ENCODE data around the gene ERBB3. TPM values are rescaled to one million over a fixed set of nuclear protein-coding genes. Genes with fewer than 3 reads are reported as not detected.

Gene ERBB3
- total RNA-seq, 1 donor from 2014 or later, result 221 TPM

DNA sequence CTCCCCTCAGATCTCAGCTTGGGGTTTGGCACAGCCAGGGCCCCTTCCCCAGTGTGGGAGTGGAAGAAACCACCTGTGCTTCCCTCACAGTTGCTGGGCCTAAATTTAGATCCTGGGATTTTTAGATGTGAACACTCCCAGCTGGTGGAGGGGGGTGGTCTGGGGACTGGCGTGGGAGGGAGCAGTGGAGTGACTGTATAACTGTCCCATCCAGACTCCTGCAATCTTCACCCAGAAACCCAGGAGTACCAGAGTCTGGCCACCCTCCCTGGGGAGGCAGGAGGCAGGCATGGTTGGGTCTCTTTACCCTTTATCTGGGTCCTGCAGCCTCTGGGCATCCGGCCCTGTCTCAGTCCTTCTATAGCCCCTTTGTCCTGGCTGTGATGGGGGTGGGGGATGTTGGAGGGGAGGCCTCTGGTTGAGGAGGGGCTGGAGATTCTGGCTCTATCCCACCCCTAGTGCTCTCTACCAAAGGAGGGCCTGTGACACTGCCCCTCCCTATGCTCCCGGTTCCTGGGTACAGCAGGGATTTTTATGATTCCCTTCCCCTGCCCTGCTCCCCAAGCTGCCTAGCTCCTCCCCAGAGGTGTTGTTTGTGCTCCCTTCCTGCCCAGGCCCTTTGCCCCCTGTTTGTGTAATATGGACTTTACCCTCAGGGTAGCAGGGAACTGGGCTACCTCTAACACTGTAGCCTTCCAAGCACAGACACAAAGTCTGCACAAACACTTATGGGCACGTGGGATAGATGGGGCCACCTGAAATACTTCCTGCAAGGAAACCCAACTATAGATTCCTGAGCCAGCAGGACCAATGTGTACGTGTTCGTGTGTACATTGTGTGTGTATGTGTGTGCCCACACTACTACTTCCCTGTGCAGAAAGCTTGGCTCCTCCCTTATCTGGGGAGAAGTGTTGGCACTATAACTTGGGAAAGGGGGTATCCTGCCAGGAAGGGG lies 1.7 kb downstream of the ERBB3 start:
- H3K4me1 Mint-ChIP-seq (ENCODE audit: low read depth), result peaks cover 27% of the 10 kb centered on the region
- DNase-seq (ENCODE audit: low spot score, unreplicated experiment), result no peak
- no peaks in the 10 kb centered on the region for H3K27me3 Mint-ChIP-seq
- TF ChIP-seq, protein P1, sequence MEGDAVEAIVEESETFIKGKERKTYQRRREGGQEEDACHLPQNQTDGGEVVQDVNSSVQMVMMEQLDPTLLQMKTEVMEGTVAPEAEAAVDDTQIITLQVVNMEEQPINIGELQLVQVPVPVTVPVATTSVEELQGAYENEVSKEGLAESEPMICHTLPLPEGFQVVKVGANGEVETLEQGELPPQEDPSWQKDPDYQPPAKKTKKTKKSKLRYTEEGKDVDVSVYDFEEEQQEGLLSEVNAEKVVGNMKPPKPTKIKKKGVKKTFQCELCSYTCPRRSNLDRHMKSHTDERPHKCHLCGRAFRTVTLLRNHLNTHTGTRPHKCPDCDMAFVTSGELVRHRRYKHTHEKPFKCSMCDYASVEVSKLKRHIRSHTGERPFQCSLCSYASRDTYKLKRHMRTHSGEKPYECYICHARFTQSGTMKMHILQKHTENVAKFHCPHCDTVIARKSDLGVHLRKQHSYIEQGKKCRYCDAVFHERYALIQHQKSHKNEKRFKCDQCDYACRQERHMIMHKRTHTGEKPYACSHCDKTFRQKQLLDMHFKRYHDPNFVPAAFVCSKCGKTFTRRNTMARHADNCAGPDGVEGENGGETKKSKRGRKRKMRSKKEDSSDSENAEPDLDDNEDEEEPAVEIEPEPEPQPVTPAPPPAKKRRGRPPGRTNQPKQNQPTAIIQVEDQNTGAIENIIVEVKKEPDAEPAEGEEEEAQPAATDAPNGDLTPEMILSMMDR (IDR thresholded peaks at IDR 0.05; ENCODE audit: unreplicated experiment), result no peak
- peak overlapping the region; percentile 99 for H3K27ac Mint-ChIP-seq
- H3K9me3 Mint-ChIP-seq (ENCODE audit: low read depth), result no peaks in the 10 kb centered on the region
- peak overlapping the region; percentile 93 for H3K4me3 Mint-ChIP-seq (ENCODE audit: low read depth)
- peaks cover 21% of the 10 kb centered on the region for H3K36me3 Mint-ChIP-seq (ENCODE audit: insufficient read depth)

DNA sequence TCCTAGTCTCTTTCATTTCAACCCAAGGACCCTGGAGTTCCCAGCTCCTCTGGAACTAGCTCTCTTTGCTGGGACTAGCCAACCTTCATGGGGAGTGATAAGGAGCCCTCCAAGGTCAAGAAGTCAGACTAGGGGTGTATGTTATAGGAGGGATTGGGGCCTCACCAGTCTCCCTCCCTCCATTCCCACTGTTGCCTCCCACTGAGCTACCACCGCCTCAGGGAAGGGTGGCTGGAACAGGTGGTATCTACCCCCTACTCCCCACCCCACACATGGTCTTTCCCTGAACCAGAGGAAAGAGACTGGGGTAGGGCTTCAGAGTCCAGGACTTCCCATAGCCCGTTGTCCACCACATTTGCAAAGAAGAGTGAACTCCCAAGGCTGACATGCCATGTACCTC lies 2.4 kb downstream of the ERBB3 start:
- H3K9me3 Mint-ChIP-seq (ENCODE audit: low read depth), result no peaks in the 10 kb centered on the region
- TF ChIP-seq, protein P1 (IDR thresholded peaks at IDR 0.05; ENCODE audit: unreplicated experiment), result no peak
- H3K27me3 Mint-ChIP-seq, result no peaks in the 10 kb centered on the region
- no peak for DNase-seq (ENCODE audit: low spot score, unreplicated experiment)
- H3K4me1 Mint-ChIP-seq (ENCODE audit: low read depth), result peaks cover 27% of the 10 kb centered on the region
- peak overlapping the region; percentile 99 for H3K27ac Mint-ChIP-seq
- H3K36me3 Mint-ChIP-seq (ENCODE audit: insufficient read depth), result peaks cover 22% of the 10 kb centered on the region
- H3K4me3 Mint-ChIP-seq (ENCODE audit: low read depth), result peak overlapping the region; percentile 93

DNA sequence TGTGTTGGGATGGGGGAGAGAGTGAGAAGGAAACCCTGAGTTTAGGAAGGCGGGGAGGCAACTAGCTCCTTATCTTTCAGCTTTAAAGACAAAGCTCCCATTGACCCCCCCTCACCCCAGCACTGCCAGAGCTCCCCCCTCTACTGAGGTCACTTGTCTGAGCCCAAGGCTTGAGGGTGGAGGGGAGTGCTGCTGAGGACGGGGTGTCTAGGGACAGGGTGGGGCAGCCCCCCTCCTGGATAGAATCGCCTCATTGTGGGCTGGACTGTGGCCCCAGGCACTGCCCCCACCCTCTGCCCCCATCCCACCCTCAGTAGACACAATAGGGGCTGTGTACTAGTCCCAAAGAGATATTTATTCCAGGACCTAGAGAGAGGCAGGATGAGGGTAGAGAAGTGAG lies 3.0 kb downstream of the ERBB3 start:
- TF ChIP-seq, protein P1 (IDR thresholded peaks at IDR 0.05; ENCODE audit: unreplicated experiment), result no peak
- peaks cover 27% of the 10 kb centered on the region for H3K36me3 Mint-ChIP-seq (ENCODE audit: insufficient read depth)
- no peak overlapping the region for H3K4me3 Mint-ChIP-seq (ENCODE audit: low read depth)
- no peaks in the 10 kb centered on the region for H3K27me3 Mint-ChIP-seq
- H3K9me3 Mint-ChIP-seq (ENCODE audit: low read depth), result no peaks in the 10 kb centered on the region
- peak overlapping the region; percentile 24 for H3K27ac Mint-ChIP-seq
- peaks cover 27% of the 10 kb centered on the region for H3K4me1 Mint-ChIP-seq (ENCODE audit: low read depth)
- DNase-seq (ENCODE audit: low spot score, unreplicated experiment), result no peak

DNA sequence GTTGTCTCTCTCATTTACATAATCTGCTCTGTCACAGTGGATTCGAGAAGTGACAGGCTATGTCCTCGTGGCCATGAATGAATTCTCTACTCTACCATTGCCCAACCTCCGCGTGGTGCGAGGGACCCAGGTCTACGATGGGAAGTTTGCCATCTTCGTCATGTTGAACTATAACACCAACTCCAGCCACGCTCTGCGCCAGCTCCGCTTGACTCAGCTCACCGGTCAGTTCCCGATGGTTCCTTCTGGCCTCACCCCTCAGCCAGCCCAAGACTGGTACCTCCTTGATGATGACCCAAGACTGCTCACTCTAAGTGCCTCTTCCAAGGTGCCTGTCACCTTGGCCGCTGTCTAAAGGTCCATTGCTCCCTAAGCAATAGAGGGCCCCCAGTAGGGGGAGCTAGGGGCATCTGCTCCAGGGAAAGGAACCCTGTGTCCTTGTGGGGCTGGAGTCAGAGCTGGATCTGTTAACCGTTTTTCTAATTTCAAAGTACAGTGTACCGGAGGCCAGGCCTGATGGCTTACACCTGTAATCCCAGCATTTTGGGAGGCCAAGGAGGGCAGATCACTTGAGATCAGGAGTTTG lies 5.1 kb downstream of the ERBB3 start:
- TF ChIP-seq, protein P1 (IDR thresholded peaks at IDR 0.05; ENCODE audit: unreplicated experiment), result peak; percentile 42
- no peaks in the 10 kb centered on the region for H3K27me3 Mint-ChIP-seq
- H3K27ac Mint-ChIP-seq, result no peak overlapping the region
- H3K4me1 Mint-ChIP-seq (ENCODE audit: low read depth), result peaks cover 24% of the 10 kb centered on the region
- H3K36me3 Mint-ChIP-seq (ENCODE audit: insufficient read depth), result peaks cover 29% of the 10 kb centered on the region
- no peaks in the 10 kb centered on the region for H3K9me3 Mint-ChIP-seq (ENCODE audit: low read depth)
- no peak for DNase-seq (ENCODE audit: low spot score, unreplicated experiment)
- no peak overlapping the region for H3K4me3 Mint-ChIP-seq (ENCODE audit: low read depth)

DNA sequence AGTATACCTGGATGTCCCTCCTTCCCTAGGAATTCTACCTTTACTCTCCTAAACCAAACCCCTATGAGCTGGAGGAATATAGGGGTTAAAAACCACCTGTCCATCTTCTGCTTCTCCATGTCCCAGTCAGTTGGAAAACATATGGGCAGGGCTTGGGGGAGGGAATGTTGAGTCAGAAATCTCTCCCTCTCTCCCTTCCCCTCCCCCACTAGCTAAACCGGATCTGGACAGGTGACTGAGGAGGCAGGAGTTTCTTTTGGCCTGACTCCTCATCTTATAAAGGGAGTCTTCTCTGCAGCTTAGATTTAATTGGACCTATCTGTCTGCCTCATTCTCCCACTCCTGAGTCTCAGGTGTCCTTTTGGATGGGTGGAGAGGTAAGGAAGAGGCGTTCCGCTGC lies 6.1 kb downstream of the ERBB3 start:
- Mint-ChIP-seq H3K27ac (peak overlapping the region; percentile 91), H3K9me3 (ENCODE audit: low read depth) (no peaks in the 10 kb centered on the region), H3K4me3 (ENCODE audit: low read depth) (no peak overlapping the region), H3K36me3 (ENCODE audit: insufficient read depth) (peaks cover 35% of the 10 kb centered on the region), H3K27me3 (no peaks in the 10 kb centered on the region), H3K4me1 (ENCODE audit: low read depth) (peaks cover 20% of the 10 kb centered on the region)
- no peak for DNase-seq (ENCODE audit: low spot score, unreplicated experiment)
- TF ChIP-seq, protein P1 (IDR thresholded peaks at IDR 0.05; ENCODE audit: unreplicated experiment), result no peak
